Suppressor macrophage treated with lipopolysaccharide for 1 hour (primary cell): ENCODE measurements around the gene GLIS2.

ENCODE experiments used
- DNase-seq, 3 donors: peaks; one replicate each; pipeline ENCODE4 v3.0.0-alpha.2; 2020 to 2022

The GLIS2 gene

GRCh38 chr16:4315186-4316107 lies at the start of gene GLIS2:
Gene GLIS2, plus strand, starts transcription at chr16:4316067. Its CDS starts 16,214 bp downstream, at chr16:4332281.
- DNase-seq: peak in 2 of 3 donors; percentile 37 to 63

DNA sequence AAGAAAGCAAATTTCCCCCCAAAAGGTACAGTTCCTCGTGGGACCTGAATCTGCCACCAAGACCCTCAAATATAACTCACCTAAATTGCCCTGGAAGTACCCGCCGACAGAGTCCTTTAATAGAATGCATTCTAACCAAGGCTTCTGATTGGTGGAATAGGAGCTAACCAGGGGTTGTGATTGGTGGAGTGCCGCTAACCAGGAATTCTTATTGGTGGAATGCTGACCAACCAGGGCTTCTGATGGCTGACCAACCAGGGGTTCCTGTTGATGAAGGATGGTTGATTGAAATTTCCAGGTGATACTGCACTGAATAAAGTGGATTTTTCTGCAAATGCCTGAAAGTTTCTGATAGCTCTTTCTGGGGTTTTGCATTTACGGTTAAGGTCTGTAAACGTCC lies 49.5 kb upstream of the GLIS2 start:
- DNase-seq: no peak

DNA sequence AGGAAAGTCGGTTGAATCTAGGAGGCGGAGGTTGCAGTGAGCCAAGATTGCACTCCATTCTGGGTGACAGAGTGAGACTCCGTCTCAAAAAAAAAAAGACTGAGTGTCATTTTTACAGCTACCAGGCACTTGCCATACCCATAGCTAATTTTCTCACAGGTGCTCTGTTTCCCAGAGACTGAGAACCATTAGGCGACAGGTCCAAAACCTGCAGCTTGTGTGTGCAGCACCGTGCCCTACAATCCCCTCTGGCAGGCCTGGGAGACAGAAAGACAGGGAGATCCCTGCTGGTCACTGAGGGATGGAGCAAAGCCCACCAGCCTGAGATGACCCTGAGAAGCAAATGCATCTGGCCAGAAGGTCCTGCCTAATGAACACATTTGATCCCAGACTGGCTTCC lies 45.8 kb upstream of the GLIS2 start:
- no peak for DNase-seq

GRCh38 chr16:4270595-4270994 lies 45.3 kb upstream of the GLIS2 start:
- no peak for DNase-seq

DNA sequence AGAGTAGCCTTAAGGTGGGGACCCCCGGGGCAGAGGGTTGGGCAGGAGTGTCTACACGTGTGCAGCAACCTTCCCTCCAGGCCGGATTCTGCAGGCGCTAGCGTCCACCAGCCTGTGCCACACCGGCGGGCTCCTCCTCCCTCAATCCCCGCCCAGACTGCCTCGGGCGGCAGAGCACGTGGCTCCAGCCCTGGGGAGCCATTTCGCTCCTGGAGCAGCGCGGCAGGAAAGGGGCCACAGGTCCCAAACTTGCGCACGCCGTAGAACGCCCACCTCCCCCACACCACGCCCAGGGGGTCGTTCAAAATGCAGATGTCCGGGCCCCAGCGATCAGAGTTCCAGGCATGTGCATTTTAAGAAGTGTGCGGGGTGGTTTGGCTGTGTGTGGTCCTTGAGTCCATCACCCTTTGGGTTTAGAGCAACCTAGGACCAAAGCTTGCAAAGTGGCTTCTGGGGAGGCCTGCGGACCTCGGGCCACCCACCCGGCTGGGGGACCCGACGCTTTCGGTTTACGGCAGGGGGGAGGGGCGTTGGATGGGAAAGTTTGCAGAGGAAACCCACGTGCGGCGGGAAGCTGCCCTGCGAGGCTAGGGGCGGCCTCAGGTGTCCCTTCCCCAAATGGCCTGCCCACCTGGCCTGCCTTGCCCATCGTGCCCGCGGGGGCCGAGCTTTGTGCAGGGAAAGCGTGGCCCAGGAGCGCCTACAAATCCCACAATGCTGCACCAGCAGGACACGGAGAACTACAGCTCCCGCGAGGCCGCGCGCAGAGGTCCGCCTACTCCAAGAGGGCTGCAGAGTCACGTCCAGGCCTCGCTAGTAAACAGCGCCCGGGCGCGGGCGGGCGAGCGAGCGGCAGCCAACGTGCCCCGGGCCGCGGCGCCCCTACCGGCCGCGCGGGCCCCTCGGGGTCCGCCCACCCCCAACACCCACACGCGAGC lies 44.4 kb upstream of the GLIS2 start:
- peak; percentile 90 to 95 (median 92) for DNase-seq

DNA sequence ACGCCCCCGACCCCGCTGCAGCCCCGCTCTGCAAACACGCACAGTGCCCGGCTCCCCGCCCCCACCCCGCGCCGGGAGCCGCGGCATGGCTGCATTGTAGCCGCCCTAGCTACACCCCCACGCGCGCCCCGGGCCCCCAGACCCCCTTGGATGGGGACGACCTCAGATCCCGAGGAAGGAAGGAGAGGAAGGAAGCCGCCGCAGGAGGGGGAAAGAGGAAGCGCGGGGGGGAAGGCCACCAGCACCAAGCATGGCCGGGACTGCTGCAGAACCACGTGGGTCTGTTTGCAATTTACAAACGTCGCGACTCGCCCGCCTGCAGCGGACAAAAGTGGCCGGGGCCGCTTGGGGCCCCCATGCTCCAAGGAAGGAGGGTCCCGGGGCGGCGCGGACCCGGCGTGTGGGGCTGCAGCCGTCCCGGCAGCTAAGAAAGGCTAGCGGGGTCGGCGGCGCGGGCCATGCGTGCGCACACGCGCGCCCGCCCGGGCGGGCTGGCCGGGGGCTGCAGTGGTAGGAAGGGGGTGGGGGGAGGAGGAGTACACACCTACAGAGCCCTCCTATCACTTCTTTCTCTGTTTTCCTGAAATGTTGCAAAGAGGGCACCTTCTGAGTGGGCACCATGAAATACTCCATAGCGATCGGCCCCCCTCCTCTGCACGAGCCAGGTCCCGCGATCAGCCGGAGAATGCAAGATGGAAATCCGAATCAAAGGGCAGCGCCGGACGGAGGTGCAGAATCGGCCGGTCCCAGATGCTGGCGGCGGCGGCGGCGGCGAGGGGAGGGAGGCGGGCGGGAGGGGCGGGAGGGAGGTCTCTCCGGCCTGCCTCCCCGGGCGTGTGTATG lies 43.5 kb upstream of the GLIS2 start:
- DNase-seq: peak; percentile 57 to 80 (median 66)

DNA sequence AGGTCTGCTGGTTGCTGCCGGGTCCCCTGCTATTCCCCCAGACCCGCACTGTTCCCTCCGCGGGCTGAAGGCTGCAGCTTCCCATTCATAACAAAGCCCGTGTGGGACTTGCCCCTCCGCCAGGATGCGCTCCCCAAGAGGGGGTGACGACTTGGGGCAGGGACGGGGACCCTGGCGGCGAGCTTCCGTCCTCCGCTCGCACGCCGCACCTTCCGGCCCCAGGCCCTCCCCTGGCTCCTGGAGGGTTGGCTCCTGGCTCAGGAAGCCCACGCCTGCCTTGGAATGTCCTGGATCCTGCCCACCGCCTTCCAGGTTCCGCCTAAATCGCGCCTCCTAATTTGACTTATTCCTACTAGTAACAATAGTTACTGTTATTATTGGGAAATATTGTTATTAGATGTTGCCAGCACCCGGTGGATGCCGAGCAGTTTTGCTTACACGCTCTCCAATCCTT lies 42.0 kb upstream of the GLIS2 start:
- DNase-seq: peak; percentile 29 to 74 (median 57)

- DNase-seq: no peak
Observed at GRCh38 chr16:4275861-4276260, 40.0 kb upstream of the GLIS2 start.

DNA sequence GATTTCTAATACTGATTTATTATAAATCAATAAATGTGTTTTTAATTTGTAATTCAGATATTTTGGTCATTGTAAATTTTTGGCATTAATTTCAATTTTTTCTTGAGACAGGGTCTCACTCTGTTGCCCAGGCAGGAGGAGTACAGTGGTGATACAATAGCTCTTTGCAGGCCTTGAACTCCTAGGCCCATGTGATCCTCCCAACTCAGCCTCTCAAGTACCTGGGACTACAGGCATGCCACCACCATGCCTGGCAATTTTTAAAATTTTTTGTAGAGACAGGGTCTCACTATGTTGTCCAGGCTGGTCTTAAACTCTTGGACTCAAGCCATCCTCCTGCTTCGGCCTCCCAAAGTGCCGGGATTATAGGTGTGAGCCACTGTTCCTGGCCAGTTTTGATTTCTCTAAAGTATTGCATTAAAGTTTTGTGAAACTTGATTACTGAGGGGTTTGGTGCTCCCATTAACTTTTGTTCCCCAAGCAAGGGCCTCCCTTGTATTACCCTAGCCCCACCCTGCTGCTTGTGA lies 37.8 kb upstream of the GLIS2 start:
- no peak for DNase-seq

- no peak for DNase-seq
Observed at GRCh38 chr16:4280625-4281024, 35.2 kb upstream of the GLIS2 start.

DNA sequence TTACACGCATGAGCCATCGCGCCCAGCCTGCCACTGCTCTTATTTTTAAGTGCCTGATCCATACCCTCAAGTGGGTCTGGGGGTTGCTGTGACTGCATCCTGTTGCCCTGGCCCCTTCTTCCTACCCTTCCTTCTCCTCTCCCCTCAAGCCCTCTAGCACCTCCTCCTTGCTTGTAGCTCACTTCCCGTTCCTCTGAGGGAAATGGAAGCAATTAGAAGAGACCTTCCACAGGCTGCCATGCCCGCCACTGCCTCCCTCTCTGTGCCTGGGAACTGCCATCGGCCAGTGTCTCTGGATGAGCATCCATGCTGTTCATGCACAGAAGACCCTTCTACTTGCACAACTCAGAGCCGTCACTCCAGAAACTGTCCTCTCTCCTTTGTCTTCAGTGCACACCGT lies 32.4 kb upstream of the GLIS2 start:
- DNase-seq: peak in 2 of 3 donors; percentile 28 to 35

- peak in 1 of 3 donors; percentile 38 for DNase-seq
Observed at GRCh38 chr16:4283939-4284338, 31.9 kb upstream of the GLIS2 start.

- DNase-seq: no peak
Observed at GRCh38 chr16:4285167-4285566, 30.7 kb upstream of the GLIS2 start.

- DNase-seq: peak; percentile 68 to 85 (median 69)
Observed at GRCh38 chr16:4288148-4288921, 27.5 kb upstream of the GLIS2 start.

- peak; percentile 85 to 89 (median 87) for DNase-seq
Observed at GRCh38 chr16:4290236-4290830, 25.5 kb upstream of the GLIS2 start.

GRCh38 chr16:4291699-4292098 lies 24.2 kb upstream of the GLIS2 start:
- DNase-seq: no peak

GRCh38 chr16:4293181-4293716 lies 22.6 kb upstream of the GLIS2 start:
- DNase-seq: no peak

DNA sequence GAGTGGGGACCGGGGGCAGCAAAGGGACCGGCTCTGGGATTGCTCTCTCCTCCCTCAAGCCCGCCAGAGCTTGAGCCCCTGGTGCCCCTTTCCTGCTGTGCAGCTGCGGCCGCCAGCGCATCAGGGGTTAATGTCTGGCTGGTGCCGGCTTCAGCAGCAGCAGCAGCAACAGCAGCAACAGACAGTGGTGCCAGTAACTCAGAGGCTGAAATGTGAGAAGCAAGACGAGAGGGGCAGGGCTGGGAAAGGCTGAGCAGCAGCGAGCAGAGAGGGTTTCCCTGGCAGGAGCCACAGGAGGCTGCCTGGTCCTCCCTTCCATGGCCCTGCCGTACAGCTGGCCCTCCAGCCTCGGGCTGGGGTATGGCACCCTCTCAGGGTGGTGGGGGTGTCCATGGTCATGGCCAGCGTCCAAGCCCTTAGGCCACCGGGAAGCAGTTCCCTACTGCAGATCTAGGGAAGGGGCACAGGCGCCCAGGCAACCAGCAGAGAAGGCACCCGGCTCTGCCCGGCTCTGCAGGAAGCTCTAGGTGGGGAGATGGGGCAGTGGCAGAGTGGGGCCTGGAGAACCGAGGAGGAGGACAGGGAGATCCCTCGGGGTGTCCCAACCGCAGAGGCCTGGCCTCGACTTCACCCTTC lies 21.9 kb upstream of the GLIS2 start:
- DNase-seq: no peak

GRCh38 chr16:4295581-4295980 lies 20.3 kb upstream of the GLIS2 start:
- DNase-seq: no peak

DNA sequence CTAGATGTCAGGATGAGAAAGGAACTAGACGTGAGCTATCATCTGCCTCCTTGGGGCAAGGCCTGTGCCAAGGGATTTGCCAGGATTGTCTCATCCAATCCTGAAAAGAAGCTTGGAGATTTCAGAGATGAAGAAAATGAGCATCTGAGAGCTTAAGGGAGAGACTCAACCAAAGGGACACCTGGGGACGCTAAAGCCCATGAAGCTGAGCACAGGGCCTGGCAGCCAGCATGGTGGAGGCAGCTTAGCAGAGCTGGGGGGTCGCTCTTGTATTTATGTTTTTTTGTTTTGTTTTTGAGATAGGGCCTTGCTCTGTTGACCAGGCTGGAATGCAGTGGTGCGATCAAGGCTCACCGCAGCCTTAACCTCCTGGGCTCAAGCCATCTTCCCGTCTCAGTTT lies 18.4 kb upstream of the GLIS2 start:
- no peak for DNase-seq
